Upper lobe of right lung (tissue), 1 donor: ENCODE results near the gene AFG1L. TPM values are rescaled to one million over a fixed set of nuclear protein-coding genes. Genes with fewer than 3 reads are reported as not detected.

Source experiments
- ATAC-seq: fragments of 200-7000 bp; cut with Tn5 transposase; one replicate; pipeline ENCODE4 v1.9.1; 2020; ENCODE audit warnings: mild to moderate bottlenecking, moderate library complexity
- DNase-seq: peaks from one replicate; pipeline ENCODE4 v3.0.0-alpha.2; 2020
- H3K27ac ChIP-seq: fragments of 200-600 bp; one replicate; pipeline ENCODE4 v1.8.0; 2022
- H3K27me3 ChIP-seq: fragments of 200-600 bp; one replicate; pipeline ENCODE4 v1.8.0; 2022; ENCODE audit warnings: mild to moderate bottlenecking
- H3K36me3 ChIP-seq: fragments of 200-600 bp; one replicate; pipeline ENCODE4 v1.8.0; 2022
- H3K4me1 ChIP-seq: fragments of 200-600 bp; one replicate; pipeline ENCODE4 v1.8.0; 2022
- H3K4me3 ChIP-seq: fragments of 200-600 bp; one replicate; pipeline ENCODE4 v1.8.0; 2022; ENCODE audit warnings: mild to moderate bottlenecking
- H3K9me3 ChIP-seq: fragments of 200-600 bp; one replicate; pipeline ENCODE4 v1.8.0; 2022
- intact Hi-C: fragments of 100-400 bp; cut with DNase I; formaldehyde crosslinking; loops from one replicate; pipeline ENCODE4 v1.11.0; 2022
- total RNA-seq: library from RNA; stranded (reverse); fragmentation: NEBNext Ultra II Directional; extraction: Animal tissue kit (Norgen Biotek cat#: 25700); gene quantifications from one replicate; pipeline ENCODE4 v1.2.1, GENCODE V29; 2021
- TF ChIP-seq, protein P1 (sequence below): fragments of 200-600 bp; IDR thresholded peaks from one replicate; pipeline ENCODE4 v1.8.0; 2022; ENCODE audit warnings: antibody characterized with exemption
- donor health status: DM: no; HTN: yes; CAD: no; lungs with severe emphysema.

The AFG1L gene
- total RNA-seq, 1 donor from 2014 or later: 7.7 TPM

- Histone ChIP-seq H3K27ac (no peak overlapping the region), H3K27me3 (no peaks in the 10 kb centered on the region), H3K36me3 (no peaks in the 10 kb centered on the region), H3K4me1 (no peaks in the 10 kb centered on the region), H3K9me3 (no peaks in the 10 kb centered on the region), H3K4me3 (no peak overlapping the region)
- intact Hi-C loops: no loop called here
- TF ChIP-seq, protein P1, sequence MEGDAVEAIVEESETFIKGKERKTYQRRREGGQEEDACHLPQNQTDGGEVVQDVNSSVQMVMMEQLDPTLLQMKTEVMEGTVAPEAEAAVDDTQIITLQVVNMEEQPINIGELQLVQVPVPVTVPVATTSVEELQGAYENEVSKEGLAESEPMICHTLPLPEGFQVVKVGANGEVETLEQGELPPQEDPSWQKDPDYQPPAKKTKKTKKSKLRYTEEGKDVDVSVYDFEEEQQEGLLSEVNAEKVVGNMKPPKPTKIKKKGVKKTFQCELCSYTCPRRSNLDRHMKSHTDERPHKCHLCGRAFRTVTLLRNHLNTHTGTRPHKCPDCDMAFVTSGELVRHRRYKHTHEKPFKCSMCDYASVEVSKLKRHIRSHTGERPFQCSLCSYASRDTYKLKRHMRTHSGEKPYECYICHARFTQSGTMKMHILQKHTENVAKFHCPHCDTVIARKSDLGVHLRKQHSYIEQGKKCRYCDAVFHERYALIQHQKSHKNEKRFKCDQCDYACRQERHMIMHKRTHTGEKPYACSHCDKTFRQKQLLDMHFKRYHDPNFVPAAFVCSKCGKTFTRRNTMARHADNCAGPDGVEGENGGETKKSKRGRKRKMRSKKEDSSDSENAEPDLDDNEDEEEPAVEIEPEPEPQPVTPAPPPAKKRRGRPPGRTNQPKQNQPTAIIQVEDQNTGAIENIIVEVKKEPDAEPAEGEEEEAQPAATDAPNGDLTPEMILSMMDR: no peak
- ATAC-seq: no peak
- no peak for DNase-seq
These were observed 174.5 kb downstream of the AFG1L start for GRCh38 chr6:108469316-108469715.

GRCh38 chr6:108473197-108473596 is 178.3 kb downstream of the AFG1L start:
- Histone ChIP-seq H3K27ac (no peak overlapping the region), H3K9me3 (no peaks in the 10 kb centered on the region), H3K4me3 (no peak overlapping the region), H3K27me3 (no peaks in the 10 kb centered on the region), H3K36me3 (no peaks in the 10 kb centered on the region), H3K4me1 (no peaks in the 10 kb centered on the region)
- ATAC-seq (no peak), DNase-seq (no peak)
- TF ChIP-seq, protein P1: no peak
- intact Hi-C loops: no loop called here

DNA sequence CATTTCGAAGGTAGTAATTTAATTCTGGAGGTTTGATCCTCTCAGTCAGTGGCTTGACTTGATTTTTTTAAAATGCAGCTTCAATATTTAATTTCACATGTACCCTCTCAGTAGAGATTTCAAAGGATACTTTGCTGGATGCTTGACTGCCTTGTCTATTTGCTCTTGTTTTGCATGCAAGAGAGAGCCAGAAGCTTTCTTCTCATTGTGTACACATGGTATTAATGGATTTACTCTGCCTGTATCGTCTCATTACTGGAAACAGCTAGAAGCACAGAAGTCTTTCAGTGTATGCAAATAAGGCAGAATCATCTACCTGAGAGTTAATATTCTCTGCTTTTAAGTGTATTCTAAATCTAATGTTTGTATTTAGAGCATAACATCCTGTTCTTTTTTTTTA is 181.5 kb downstream of the AFG1L start:
- TF ChIP-seq, protein P1: no peak
- no peaks in the 10 kb centered on the region for H3K27me3 ChIP-seq
- ATAC-seq (no peak), DNase-seq (no peak)
- no peaks in the 10 kb centered on the region for H3K36me3 ChIP-seq
- H3K9me3 ChIP-seq: no peaks in the 10 kb centered on the region
- no peaks in the 10 kb centered on the region for H3K4me1 ChIP-seq
- no peak overlapping the region for H3K27ac ChIP-seq
- intact Hi-C loops: no loop called here
- no peak overlapping the region for H3K4me3 ChIP-seq

DNA sequence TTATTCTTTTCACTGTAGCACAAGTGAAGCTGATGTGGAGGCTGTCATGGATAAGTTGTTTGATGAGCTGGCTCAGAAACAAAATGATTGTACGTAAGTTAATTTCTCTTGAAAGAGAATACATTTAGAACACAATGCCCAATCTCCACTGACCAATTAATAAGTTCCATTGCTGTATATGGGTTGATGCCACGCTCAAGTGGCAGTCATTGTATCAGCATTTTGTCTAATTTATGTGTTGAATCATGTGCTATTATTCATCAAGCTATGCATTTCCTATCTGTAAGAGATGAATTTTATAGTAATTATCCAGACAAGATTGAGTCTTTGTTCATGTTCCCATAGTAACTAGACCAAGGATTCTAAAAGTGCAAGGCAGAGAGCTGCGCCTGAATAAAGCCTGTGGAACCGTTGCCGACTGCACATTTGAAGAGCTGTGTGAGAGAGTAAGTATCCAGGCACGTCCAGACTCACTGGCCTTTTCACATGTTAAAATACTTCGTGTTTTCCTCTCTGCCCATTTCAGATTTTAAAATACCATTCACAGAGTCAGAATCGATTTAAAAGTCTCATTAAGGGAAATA is 182.1 kb downstream of the AFG1L start:
- intact Hi-C loops: no loop called here
- Histone ChIP-seq H3K27me3 (no peaks in the 10 kb centered on the region), H3K27ac (no peak overlapping the region), H3K9me3 (no peaks in the 10 kb centered on the region), H3K4me3 (no peak overlapping the region), H3K4me1 (no peaks in the 10 kb centered on the region), H3K36me3 (no peaks in the 10 kb centered on the region)
- TF ChIP-seq, protein P1: no peak
- no peak for DNase-seq
- no peak for ATAC-seq

- intact Hi-C loops: no loop called here
These were observed 187.7 kb downstream of the AFG1L start for GRCh38 chr6:108482559-108482958.

More at GRCh38 chr6:108482559-108482958, 187.7 kb downstream of the AFG1L start:
- H3K27me3 ChIP-seq: no peaks in the 10 kb centered on the region
- H3K4me3 ChIP-seq: no peak overlapping the region
- TF ChIP-seq, protein P1: no peak
- H3K36me3 ChIP-seq: no peaks in the 10 kb centered on the region
- ATAC-seq (no peak), DNase-seq (no peak)
- no peak overlapping the region for H3K27ac ChIP-seq
- no peaks in the 10 kb centered on the region for H3K9me3 ChIP-seq
- H3K4me1 ChIP-seq: no peaks in the 10 kb centered on the region
